Fibroblast of lung (primary cell): ENCODE data around the gene CRADD. TPM values are rescaled to one million over a fixed set of nuclear protein-coding genes. Genes with fewer than 3 reads are reported as not detected.

Experiments
- DNase-seq, 2 donors: peaks; one replicate each; pipeline versions ENCODE4 v3.0.0 to v3.0.0-alpha.2; 2010; ENCODE audit warnings: low read depth in 2 of 2
- H2AFZ ChIP-seq: 2 replicates; pipeline ENCODE4 v1.5.1; 2012; ENCODE audit warnings: low read length, control low read depth, inconsistent platforms
- H3K27ac ChIP-seq: 2 replicates; pipeline ENCODE4 v1.5.1; 2011; ENCODE audit warnings: low read length, control low read depth; ENCODE audit not compliant: insufficient read depth
- H3K27me3 ChIP-seq: 2 replicates; pipeline ENCODE4 v1.5.1; 2011; ENCODE audit warnings: mild to moderate bottlenecking, low read length; ENCODE audit not compliant: control insufficient read depth, insufficient read depth
- H3K36me3 ChIP-seq: 2 replicates; pipeline ENCODE4 v1.5.1; 2011; ENCODE audit warnings: low read length; ENCODE audit not compliant: control insufficient read depth, insufficient read depth
- H3K4me1 ChIP-seq: 2 replicates; pipeline ENCODE4 v1.5.1; 2011; ENCODE audit warnings: low read length; ENCODE audit not compliant: control insufficient read depth, insufficient read depth; ENCODE audit errors: extremely low read depth
- H3K4me2 ChIP-seq: 2 replicates; pipeline ENCODE4 v1.5.1; 2011; ENCODE audit warnings: low read length, control low read depth; ENCODE audit not compliant: insufficient read depth; ENCODE audit errors: extremely low read depth
- H3K4me3 ChIP-seq, 4 experiments: fragments of 200-600 bp in 1 of 4; sonication (generic) in 1 of 4; replicated peaks in 1 of 4; 2 replicates each; pipeline ENCODE4 v1.5.1; 2011 to 2016; ENCODE audit warnings: low read length in 4 of 4, low read depth in 3 of 4, mild to moderate bottlenecking in 3 of 4, control low read depth in 2 of 4, inconsistent platforms in 1 of 4, mixed read lengths in 1 of 4; ENCODE audit not compliant: insufficient read depth in 1 of 4; ENCODE audit errors: control extremely low read depth in 1 of 4
- H3K79me2 ChIP-seq: 2 replicates; pipeline ENCODE4 v1.5.1; 2012; ENCODE audit warnings: mild to moderate bottlenecking, low read length, inconsistent platforms; ENCODE audit not compliant: control insufficient read depth, insufficient read depth
- H3K9ac ChIP-seq: 2 replicates; pipeline ENCODE4 v1.5.1; 2011; ENCODE audit warnings: mild to moderate bottlenecking, low read length, control low read depth; ENCODE audit not compliant: insufficient read depth
- H3K9me3 ChIP-seq: 2 replicates; pipeline ENCODE4 v1.5.1; 2012; ENCODE audit warnings: low read depth, low read length; ENCODE audit not compliant: control insufficient read depth, insufficient read depth
- H4K20me1 ChIP-seq: 2 replicates; pipeline ENCODE4 v1.5.1; 2011; ENCODE audit warnings: low read length; ENCODE audit not compliant: control insufficient read depth, insufficient read depth; ENCODE audit errors: extremely low read depth
- EZH2 ChIP-seq: IDR thresholded peaks from 2 replicates; pipeline ENCODE4 v1.5.1; 2012; ENCODE audit warnings: low read length, control low read depth, mild to moderate bottlenecking; ENCODE audit errors: missing control alignments
- polyA plus RNA-seq, 2 donors: library from polyadenylated mRNA; depleted of rRNA in 1 of 2; stranded (reverse) in 1 of 2; unstranded in 1 of 2; fragments of >200 nt; gene quantifications; 2 replicates each; pipeline ENCODE4 v1.2.1, GENCODE V29; 2011 to 2012; ENCODE audit warnings: missing spikeins in 1 of 2
- total RNA-seq: library from RNA; depleted of rRNA; stranded (reverse); fragments of >200 nt; gene quantifications from 2 replicates; pipeline ENCODE4 v1.2.1, GENCODE V29; 2014
- TF ChIP-seq, protein P1 (sequence below), 2 donors: IDR thresholded peaks in 1 of 2; conservative IDR thresholded peaks in 1 of 2; 1 replicate in 1 of 2; 2 replicates in 1 of 2; pipeline ENCODE4 v1.5.1; 2011 to 2012; ENCODE audit warnings: low read length in 2 of 2, control low read depth in 1 of 2, inconsistent platforms in 1 of 2, low read depth in 1 of 2, mild to moderate bottlenecking in 1 of 2

The CRADD gene
- total and polyA plus RNA-seq, 2 donors (not counting 1 experiment from before 2014, with no cell fraction given) = 13.5 to 21.1 TPM

DNA sequence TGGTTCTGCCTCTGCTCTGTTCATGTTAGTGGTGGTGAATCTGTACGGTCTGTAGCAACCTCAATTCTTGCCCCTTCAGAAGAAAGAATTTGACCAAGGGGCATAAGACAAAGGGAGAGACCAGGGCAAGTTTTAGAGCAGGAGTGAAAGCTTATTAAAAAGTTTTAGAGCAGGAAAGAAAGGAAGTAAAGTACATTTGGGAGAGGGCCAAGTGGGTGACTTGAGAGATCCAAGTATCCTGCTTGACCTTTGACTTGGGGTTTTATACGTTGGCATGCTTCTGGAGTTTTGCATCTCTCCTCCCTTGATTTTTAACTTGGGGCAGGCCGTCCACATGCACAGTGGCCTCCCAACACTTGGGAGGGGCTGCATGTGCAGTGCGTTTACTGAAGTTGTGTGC is 225.0 kb downstream of the CRADD start:
- Histone ChIP-seq H3K27me3 (no peaks in the 10 kb centered on the region), H3K9me3 (no peaks in the 10 kb centered on the region), H3K79me2 (no peaks in the 10 kb centered on the region), H3K4me2 (no peak overlapping the region), H3K9ac (no peak overlapping the region), H3K36me3 (no peaks in the 10 kb centered on the region), H2AFZ (no peak overlapping the region), H3K4me1 (no peaks in the 10 kb centered on the region), H3K27ac (no peak overlapping the region), H3K4me3 (no peak overlapping the region), H4K20me1 (no peaks in the 10 kb centered on the region)
- no peak for TF ChIP-seq EZH2
- TF ChIP-seq, protein P1, sequence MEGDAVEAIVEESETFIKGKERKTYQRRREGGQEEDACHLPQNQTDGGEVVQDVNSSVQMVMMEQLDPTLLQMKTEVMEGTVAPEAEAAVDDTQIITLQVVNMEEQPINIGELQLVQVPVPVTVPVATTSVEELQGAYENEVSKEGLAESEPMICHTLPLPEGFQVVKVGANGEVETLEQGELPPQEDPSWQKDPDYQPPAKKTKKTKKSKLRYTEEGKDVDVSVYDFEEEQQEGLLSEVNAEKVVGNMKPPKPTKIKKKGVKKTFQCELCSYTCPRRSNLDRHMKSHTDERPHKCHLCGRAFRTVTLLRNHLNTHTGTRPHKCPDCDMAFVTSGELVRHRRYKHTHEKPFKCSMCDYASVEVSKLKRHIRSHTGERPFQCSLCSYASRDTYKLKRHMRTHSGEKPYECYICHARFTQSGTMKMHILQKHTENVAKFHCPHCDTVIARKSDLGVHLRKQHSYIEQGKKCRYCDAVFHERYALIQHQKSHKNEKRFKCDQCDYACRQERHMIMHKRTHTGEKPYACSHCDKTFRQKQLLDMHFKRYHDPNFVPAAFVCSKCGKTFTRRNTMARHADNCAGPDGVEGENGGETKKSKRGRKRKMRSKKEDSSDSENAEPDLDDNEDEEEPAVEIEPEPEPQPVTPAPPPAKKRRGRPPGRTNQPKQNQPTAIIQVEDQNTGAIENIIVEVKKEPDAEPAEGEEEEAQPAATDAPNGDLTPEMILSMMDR (conservative IDR thresholded peaks at IDR 0.05 in 1 of 2, IDR thresholded peaks at IDR 0.05 in 1 of 2; ENCODE audit: low read depth in 1 of 2, low read length in 2 of 2) = no peak
- DNase-seq = no peak

GRCh38 chr12:93902736-93903562 is 225.8 kb downstream of the CRADD start:
- no peaks in the 10 kb centered on the region for H3K36me3 ChIP-seq
- H3K4me1 ChIP-seq = no peaks in the 10 kb centered on the region
- H3K9ac ChIP-seq = no peak overlapping the region
- no peaks in the 10 kb centered on the region for H4K20me1 ChIP-seq
- H3K27me3 ChIP-seq = no peaks in the 10 kb centered on the region
- H3K79me2 ChIP-seq = no peaks in the 10 kb centered on the region
- H3K4me3 ChIP-seq = no peak overlapping the region
- H3K9me3 ChIP-seq = no peaks in the 10 kb centered on the region
- TF ChIP-seq EZH2 = no peak
- TF ChIP-seq, protein P1 (conservative IDR thresholded peaks at IDR 0.05 in 1 of 2, IDR thresholded peaks at IDR 0.05 in 1 of 2; ENCODE audit: low read depth in 1 of 2, low read length in 2 of 2) = no peak
- H3K4me2 ChIP-seq = no peak overlapping the region
- no peak overlapping the region for H2AFZ ChIP-seq
- no peak overlapping the region for H3K27ac ChIP-seq
- DNase-seq = no peak

DNA sequence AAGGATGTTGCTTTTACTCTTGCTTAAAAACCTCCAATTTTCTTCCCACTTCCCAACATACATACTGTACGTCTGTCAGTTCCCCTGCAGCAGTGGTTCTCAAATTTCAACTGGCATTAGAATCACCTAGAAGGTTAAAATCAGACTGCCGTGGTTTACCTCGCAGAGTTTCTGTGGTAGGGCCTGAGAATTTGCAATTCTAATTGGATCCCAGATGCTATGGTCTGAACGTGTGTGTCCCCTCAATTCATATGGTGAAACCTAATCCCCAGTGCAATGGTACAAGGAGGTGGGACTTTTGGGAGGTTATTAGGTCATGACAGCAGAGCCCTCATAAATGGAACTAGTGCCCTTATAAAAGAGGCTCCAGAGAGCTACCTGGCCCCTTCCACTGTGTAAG is 226.9 kb downstream of the CRADD start:
- H3K4me2 ChIP-seq = no peak overlapping the region
- H3K27me3 ChIP-seq = no peaks in the 10 kb centered on the region
- no peak overlapping the region for H3K9ac ChIP-seq
- no peaks in the 10 kb centered on the region for H3K79me2 ChIP-seq
- H3K4me3 ChIP-seq = no peak overlapping the region
- H3K4me1 ChIP-seq = no peaks in the 10 kb centered on the region
- no peak for DNase-seq
- TF ChIP-seq, protein P1 (conservative IDR thresholded peaks at IDR 0.05 in 1 of 2, IDR thresholded peaks at IDR 0.05 in 1 of 2; ENCODE audit: low read depth in 1 of 2, low read length in 2 of 2) = no peak
- no peak for TF ChIP-seq EZH2
- no peaks in the 10 kb centered on the region for H4K20me1 ChIP-seq
- H3K27ac ChIP-seq = no peak overlapping the region
- no peaks in the 10 kb centered on the region for H3K9me3 ChIP-seq
- H2AFZ ChIP-seq = no peak overlapping the region
- no peaks in the 10 kb centered on the region for H3K36me3 ChIP-seq
